ELF-1 (cell line): ENCODE data around the gene CMTR1.
"Not testable (repeated sequence)": the region's sequence is repeated elsewhere in the genome, so short reads cannot be mapped to it uniquely, and the experiment has no call there.

Experiments
- DNase-seq: peaks from one replicate; pipeline ENCODE4 v3.0.0-alpha.2; 2016; ENCODE audit warnings: low read depth, low spot score

The CMTR1 gene

DNA sequence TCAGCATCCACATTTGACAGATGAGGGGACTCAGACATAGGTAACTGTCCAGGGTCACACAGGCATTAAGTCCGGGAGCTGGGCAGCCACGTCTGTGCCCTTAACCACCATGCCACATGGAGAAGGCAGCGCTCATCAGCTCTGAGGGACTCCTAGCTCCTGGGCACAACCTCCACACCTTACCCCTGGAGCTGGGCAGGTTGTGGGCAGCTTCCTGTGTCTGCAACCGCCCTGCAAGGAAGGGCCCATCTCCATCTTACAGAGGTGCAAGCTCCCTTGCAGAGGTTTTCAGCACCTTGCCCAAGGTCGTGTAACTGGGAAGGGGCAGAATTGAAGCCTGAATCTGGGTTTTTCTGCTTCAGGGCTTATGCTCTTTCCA is 58.8 kb downstream of the CMTR1 start:
- DNase-seq: no peak

DNA sequence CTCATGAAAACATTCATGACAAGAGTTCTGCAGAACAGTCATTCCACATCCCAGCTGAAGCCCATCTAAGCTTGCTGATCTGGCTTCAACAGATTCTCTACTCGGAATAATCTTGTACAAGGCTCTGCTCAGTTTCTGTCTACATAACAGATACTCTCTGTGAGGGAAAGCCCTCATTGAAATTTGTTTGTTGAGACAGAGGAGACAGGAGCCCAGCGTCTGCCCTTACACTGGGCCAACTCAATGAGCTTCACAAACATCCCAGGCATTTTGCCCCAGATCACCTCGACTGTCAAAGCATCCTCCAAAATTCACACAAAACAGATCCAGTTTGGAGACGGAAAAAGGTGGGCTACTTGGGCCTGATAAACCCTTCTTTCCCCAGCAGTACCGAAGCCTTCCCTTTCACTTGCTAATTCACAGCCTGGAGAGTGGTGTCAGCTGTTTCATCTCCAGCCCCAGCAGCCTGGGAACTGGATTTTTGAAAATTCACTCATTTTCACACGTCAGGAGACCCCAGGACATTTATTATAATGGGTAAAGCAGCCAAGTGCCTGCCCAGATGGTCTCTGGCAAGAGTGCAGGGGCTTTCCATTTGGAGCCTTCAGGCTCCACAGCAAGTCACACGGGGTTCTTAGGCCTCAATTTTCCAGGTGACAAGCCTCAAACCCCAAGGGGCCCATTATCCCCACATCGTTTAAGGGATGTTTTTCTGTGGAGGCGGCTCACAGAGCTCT is 59.4 kb downstream of the CMTR1 start:
- peak; percentile 52 for DNase-seq

- DNase-seq: no peak
Measured at GRCh38 chr6:37492991-37493660, 60.1 kb downstream of the CMTR1 start.

GRCh38 chr6:37493661-37493995 is 60.6 kb downstream of the CMTR1 start:
- DNase-seq: no peak

GRCh38 chr6:37495244-37495934 is 62.4 kb downstream of the CMTR1 start:
- no peak for DNase-seq

GRCh38 chr6:37496951-37497885 is 64.2 kb downstream of the CMTR1 start:
- DNase-seq: no peak

DNA sequence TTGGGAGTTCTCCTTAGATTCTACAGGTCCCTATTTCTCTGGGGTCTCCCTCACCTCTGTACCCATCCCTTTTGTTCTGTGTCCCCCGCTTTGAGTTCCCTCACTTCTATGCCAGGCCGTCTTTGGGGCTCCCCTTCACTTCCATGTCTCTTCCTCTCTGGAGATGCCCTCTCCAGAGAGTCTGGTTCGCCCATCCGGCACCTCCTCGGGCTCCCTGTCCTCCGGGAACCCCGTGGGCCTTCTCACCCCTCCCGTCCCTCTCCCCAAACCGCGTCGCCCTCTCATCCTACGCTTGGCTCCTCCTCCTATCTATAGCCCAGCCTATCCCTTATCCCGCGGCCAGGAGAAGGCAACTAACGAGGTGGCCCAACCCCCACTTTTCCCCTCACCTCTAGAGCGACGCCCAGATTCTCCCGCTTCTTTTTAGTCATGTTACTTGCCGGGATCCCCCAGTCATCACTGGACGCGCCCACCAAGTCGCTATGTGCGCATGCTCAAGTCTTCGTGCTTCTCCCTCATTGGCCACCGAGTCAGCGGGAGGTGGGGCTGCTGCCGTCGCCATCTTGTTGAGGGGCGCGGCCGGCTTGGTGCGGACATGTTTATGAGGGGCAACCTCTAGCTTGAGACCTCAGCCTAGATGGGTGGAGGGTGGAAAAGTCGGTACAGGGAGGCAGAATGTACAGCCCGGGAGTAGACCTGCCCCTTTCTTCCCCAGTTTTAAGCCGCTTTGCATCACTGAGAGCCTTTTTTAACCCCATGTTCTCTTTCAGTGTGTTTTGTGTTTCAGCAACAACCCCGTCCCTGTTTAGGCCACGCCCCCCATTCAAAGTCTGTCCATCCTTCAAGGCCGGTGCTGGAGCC is 66.6 kb downstream of the CMTR1 start, which contains the start of gene CCDC167:
TSS of gene CCDC167 (minus strand) at position 461 of the 861 bp plus-strand sequence. CDS start at position 431, 30 bp downstream.
- peak; percentile 99 for DNase-seq

GRCh38 chr6:37500294-37500608 is 67.2 kb downstream of the CMTR1 start:
- DNase-seq: no peak

DNA sequence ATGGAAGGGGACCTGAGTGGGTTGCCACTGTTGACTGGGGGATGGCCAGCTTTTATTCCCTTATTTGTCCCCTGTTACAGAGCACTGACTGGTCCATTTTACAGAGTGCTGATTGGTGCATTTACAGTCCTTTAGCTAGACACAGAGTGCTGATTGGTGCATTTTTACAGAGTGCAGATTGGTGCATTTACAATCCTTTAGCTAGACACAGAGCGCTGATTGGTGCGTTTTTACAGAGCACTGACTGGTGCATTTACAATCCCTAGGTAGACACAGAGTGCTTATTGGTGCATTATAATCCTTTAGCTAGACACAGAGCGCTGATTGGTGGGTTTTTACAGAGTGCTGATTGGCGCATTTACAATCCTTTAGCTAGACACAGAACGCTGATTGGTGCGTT is 67.9 kb downstream of the CMTR1 start:
- not testable (repeated sequence) for DNase-seq

DNA sequence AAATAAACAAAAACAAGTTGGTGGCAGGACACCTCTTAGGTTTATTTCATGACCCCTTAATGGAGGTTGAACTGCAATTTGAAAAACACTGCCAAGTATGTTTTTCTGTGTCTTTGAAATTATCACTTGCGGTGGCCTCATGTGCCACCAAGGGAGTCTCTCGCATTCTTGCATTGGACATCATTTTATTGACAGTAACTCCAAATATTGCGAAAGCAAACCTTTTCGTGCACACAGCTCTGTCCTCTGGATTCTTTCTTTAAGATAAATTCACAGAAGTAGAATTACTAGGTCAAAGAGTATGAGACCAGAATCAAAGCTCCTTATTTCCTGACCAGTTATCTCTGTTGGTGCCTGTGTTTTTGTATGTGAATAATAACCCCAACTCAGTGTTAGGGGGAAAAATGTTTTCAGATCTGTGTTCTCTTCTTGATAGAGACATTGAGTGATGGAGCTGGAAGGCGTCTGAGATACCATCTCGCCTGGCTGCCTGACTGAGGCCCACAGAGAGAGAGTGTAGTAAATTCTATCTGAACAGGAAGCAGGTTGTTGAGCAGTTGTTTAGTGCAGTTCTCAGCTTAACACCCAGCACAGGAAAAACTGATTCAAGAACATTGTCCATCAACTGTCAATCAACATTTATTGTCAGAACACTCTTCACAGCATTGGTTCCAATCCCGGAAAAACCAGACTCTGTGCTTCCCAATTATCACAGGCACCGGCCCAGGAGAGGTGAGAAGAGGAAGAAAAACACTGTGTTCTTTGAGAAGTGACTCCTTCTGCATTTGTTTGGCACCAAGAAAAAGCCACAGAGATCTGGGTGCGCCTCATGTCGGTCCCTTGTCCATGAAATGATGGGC is 68.8 kb downstream of the CMTR1 start:
- no peak for DNase-seq

DNA sequence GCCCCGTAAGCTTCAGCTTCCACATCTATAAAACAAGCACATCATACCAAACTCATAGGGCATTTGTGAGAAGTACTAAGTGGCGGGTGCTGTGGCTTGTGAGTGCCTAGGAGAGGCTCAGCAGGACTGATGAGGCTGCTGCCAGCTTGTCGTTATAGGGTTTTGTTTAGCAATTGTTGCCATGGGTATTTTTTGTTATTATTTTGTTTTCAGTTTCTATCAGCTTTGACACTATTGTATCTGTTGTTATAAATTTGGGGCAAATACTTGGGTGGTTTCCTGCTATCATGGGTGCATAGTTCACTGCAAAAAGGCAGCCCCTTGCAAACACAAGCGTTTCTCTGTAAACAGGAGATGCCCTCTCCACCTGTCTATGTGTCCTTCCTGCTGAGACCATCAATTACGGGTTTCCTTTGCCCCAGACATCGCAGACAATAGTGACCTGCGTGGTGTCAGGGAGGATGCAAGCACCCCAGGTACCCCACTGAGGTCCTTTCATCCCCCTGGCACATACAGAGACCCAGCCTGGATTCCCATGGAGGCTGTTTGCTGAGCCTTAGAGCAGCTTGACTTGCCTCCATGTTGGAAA is 69.8 kb downstream of the CMTR1 start:
- DNase-seq: no peak

DNA sequence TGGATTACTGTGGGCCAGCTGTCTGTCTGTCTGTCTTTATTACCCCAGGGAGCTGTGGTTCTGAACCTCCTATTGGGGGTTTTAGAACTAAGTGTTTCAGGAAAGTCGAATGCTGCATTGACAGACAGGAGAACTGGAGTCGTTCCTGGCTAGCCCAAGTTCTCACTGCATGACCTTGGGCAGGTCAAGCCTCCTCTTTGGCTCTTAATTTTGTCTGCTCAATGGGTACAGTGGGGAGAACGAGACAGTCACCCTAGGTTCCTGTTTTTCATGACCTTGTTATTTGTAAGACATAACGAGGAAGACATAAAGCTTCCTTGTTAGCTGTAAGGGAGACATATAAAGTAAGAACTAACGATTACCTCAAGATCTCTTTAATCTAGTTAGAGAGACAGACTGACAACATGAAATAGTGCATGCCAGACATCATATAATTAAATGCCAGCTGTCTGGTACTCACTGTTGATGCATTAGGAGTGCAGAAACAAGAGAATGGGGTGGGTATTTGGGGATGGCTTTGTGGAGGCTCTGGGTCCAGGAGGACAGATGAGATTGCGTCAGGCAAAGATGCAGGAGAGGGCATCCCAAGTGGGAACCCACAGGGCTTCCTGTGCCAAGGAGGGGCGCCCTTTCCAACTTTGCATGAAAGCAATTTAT is 70.4 kb downstream of the CMTR1 start:
- DNase-seq: no peak

- no peak for DNase-seq
Measured at GRCh38 chr6:37504024-37504423, 71.0 kb downstream of the CMTR1 start.

- DNase-seq: no peak
Measured at GRCh38 chr6:37506479-37506878, 73.5 kb downstream of the CMTR1 start.

DNA sequence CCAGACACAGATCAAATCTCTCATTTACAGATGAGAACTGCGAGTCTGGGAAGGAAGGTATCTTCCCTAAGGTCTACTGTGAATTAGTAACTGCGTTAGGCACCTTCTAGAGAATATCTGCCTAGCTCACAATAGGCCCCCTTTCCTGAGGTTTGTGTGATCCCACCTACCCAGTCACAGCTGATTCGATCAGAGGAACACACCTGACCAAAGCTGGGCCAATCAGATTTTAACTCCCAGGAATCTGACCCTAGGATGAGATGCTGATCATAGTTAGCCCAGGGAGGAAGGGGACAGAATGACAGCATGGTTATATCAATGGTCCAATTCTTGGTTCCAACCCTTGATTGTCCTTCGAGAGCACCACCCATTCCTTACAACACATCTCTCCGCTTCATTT is 74.1 kb downstream of the CMTR1 start:
- no peak for DNase-seq

DNA sequence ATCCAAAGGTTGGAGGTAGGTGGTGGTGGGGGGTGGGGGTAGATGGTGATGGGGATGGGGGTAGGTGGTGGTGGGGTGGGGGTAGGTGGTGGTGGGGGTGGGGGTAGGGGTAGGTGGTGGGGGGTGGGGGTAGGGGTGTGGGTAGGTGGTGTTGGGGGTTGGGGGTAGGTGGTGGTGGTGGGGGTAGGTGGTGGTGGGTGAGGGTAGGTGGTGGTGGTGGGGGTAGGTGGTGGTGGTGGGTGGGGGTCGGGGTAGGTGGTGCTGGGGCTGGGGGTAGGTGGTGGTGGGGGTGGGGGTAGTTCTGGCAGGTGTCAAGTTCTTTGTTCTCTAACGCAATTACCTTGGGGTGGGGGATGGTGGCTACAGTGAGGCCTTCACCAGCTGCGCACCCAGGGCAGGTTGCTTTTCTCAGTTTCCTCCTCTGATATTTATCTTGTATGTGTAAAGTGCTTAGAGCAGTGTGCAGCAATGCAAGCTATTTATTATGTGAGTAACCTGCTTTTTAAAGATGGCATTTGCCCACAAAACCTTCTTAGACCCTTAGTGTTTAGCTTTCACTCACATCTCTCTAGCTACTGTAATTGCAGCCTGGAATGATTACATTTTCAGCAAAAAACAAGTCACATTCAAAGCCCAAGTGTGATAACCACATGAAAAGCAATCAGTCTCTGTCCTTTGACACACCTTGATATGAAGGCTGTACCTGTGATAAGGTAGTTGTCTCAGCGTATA is 74.8 kb downstream of the CMTR1 start:
- no peak for DNase-seq

DNA sequence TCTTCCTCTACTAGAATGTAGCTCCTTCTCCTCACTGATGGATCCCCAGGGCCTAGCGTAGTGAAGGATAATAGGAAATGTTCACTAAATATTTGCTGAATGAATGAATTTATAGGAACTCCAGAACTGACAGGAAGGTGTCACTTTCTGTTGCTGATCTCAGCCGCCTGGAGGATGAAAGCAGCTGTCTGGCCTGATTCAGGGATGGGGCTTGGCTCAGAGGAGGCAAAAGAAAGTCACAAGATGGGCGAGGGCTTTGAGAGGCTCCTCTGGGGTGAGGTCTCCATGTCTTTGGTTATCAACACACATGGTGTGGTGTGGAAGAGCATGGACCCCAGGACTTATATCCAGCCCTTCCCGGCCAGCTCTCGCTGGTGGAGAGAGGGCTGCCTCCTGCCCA is 78.2 kb downstream of the CMTR1 start:
- DNase-seq: no peak

- no peak for DNase-seq
Measured at GRCh38 chr6:37511910-37512399, 78.9 kb downstream of the CMTR1 start.
